HepG2 (cell line): ENCODE results near the gene NCOA6. TPM values are rescaled to one million over a fixed set of nuclear protein-coding genes. Genes with fewer than 3 reads are reported as not detected.

Source experiments
- FLYWCH1 ChIP-seq: sonication (generic); formaldehyde crosslinking; IDR thresholded peaks from 2 replicates; pipeline ENCODE4 v1.8.1; 2023; ENCODE audit warnings: mild to moderate bottlenecking, missing genetic modification reagents
- IKZF1 ChIP-seq: fragments of 450-650 bp; IDR thresholded peaks from 2 replicates; pipeline ENCODE4 v1.7.1; 2016
- IRF2 ChIP-seq: IDR thresholded peaks from 2 replicates; pipeline ENCODE4 v1.6.1; 2018; ENCODE audit warnings: missing genetic modification reagents, missing compliant biosample characterization
- MTF1 ChIP-seq: sonication (generic); formaldehyde crosslinking; IDR thresholded peaks from 2 replicates; pipeline ENCODE4 v1.5.0; 2020; ENCODE audit warnings: missing genetic modification reagents
- NCOA5 ChIP-seq: sonication (generic); formaldehyde crosslinking; IDR thresholded peaks from 2 replicates; pipeline ENCODE4 v1.4.0; 2020; ENCODE audit warnings: missing genetic modification reagents
- PATZ1 ChIP-seq: sonication (generic); formaldehyde crosslinking; IDR thresholded peaks from 2 replicates; pipeline ENCODE4 v1.4.0; 2020; ENCODE audit warnings: missing genetic modification reagents
- RARG ChIP-seq: sonication (generic); formaldehyde crosslinking; IDR thresholded peaks from 2 replicates; pipeline ENCODE4 v1.4.0; 2020; ENCODE audit warnings: low read depth, mild to moderate bottlenecking, missing genetic modification reagents
- RBAK ChIP-seq: sonication (generic); formaldehyde crosslinking; IDR thresholded peaks from 2 replicates; pipeline ENCODE4 v1.5.1; 2020; ENCODE audit warnings: mild to moderate bottlenecking, missing genetic modification reagents
- RFX1 ChIP-seq: fragments of 450-650 bp; IDR thresholded peaks from 2 replicates; pipeline ENCODE4 v1.6.1; 2017
- SAFB2 ChIP-seq: sonication (generic); formaldehyde crosslinking; IDR thresholded peaks from 2 replicates; pipeline ENCODE4 v1.5.1; 2020; ENCODE audit warnings: missing genetic modification reagents, low read depth, mild to moderate bottlenecking, borderline replicate concordance
- USF2 ChIP-seq, 2 experiments: sonication (generic) in 1 of 2; formaldehyde crosslinking in 1 of 2; IDR thresholded peaks; 2 replicates each; pipeline versions ENCODE4 v1.5.1 to v1.6.1; 2011 to 2020; ENCODE audit warnings: borderline replicate concordance in 1 of 2, low read depth in 1 of 2, low read length in 1 of 2, mild to moderate bottlenecking in 1 of 2, missing genetic modification reagents in 1 of 2, moderate library complexity in 1 of 2
- ZBTB40 ChIP-seq, 2 experiments: fragments of 450-650 bp in 1 of 2; sonication (generic) in 1 of 2; formaldehyde crosslinking in 1 of 2; IDR thresholded peaks; 2 replicates each; pipeline versions ENCODE4 v1.6.1 to v1.8.0; 2016 to 2022; ENCODE audit warnings: antibody characterized with exemption in 1 of 2, mild to moderate bottlenecking in 1 of 2, missing genetic modification reagents in 1 of 2
- ZBTB42 ChIP-seq: sonication (generic); formaldehyde crosslinking; IDR thresholded peaks from 2 replicates; pipeline ENCODE4 v1.5.0; 2020; ENCODE audit warnings: mild to moderate bottlenecking, missing genetic modification reagents
- ZNF224 ChIP-seq: sonication (generic); formaldehyde crosslinking; IDR thresholded peaks from 2 replicates; pipeline ENCODE4 v1.5.0; 2020; ENCODE audit warnings: mild to moderate bottlenecking, missing genetic modification reagents
- ZNF484 ChIP-seq: sonication (generic); formaldehyde crosslinking; IDR thresholded peaks from 2 replicates; pipeline ENCODE4 v1.5.1; 2020; ENCODE audit warnings: mild to moderate bottlenecking, low read depth, missing genetic modification reagents, borderline replicate concordance
- ZNF546 ChIP-seq: sonication (generic); formaldehyde crosslinking; conservative IDR thresholded peaks from 2 replicates; pipeline ENCODE4 v1.8.1; 2023; ENCODE audit warnings: mild to moderate bottlenecking, missing genetic modification reagents
- polyA plus RNA-seq, 8 experiments: library from polyadenylated mRNA; depleted of rRNA in 3 of 8; stranded (reverse) in 7 of 8; unstranded in 1 of 8; fragments of >200 nt; fragmentation: Illumina TruSeq in 4 of 8; extraction: Trizol in 4 of 8; gene quantifications; 2 replicates each; pipeline versions ENCODE4 v1.2.1 to v1.2.3, GENCODE V29; 2011 to 2016; ENCODE audit warnings: low read depth in 4 of 8, missing spikeins in 1 of 8, mixed read lengths in 1 of 8; ENCODE audit not compliant: insufficient read depth in 1 of 8
- total RNA-seq, 5 experiments: library from RNA; depleted of rRNA; stranded (reverse); fragments of >200 nt; fragmentation: Illumina TruSeq; extraction: Trizol; gene quantifications; 2 replicates each; pipeline ENCODE4 v1.2.3, GENCODE V29; 2016; ENCODE audit warnings: low read depth in 1 of 5

NCOA6 gene
- total and polyA plus RNA-seq, 2 of the 13 experiments (the other 11 are each of a cell fraction or from before 2014, with no cell fraction given), result 11.2 to 29.3 TPM

GRCh38 chr20:34824806-34825529 lies 483 bp downstream of the NCOA6 start (continued):
- 0 out of 2 replicates have a peak, but pooled peaks have one; percentile 63 for TF ChIP-seq ZBTB42 (CRISPR knock-in tag)
- no peak for TF ChIP-seq RFX1
- TF ChIP-seq ZNF224, result no peak
- no peak for TF ChIP-seq ZNF484 (CRISPR knock-in tag)
- TF ChIP-seq ZBTB40 (IDR thresholded peaks at IDR 0.05), result no peak
- TF ChIP-seq ZBTB40 (CRISPR knock-in tag; IDR thresholded peaks at IDR 0.05), result no peak; the same call in 1 of the 2 replicates
- TF ChIP-seq MTF1 (CRISPR knock-in tag), result no peak; the same call in 1 of the 2 replicates
- peak; percentile 62; the same call in 1 of the 2 replicates for TF ChIP-seq IRF2 (CRISPR knock-in tag)
- TF ChIP-seq RBAK (CRISPR knock-in tag), result no peak
- no peak for TF ChIP-seq IKZF1
- no peak for TF ChIP-seq RARG
- TF ChIP-seq USF2 (IDR thresholded peaks at IDR 0.05; ENCODE audit: low read depth, low read length), result no peak
- no peak for TF ChIP-seq USF2 (CRISPR knock-in tag; IDR thresholded peaks at IDR 0.05; ENCODE audit: borderline replicate concordance)
- TF ChIP-seq PATZ1 (CRISPR knock-in tag), result peak; percentile 93
- TF ChIP-seq NCOA5, result no peak
- TF ChIP-seq FLYWCH1, result no peak
- no peak for TF ChIP-seq SAFB2
- TF ChIP-seq ZNF546 (CRISPR knock-in tag), result 0 out of 2 replicates have a peak, but pooled peaks have one; percentile 19
